Occipital lobe (tissue), 2 donors: ENCODE measurements around the gene CCDC47. TPM values are rescaled to one million over a fixed set of nuclear protein-coding genes. Genes with fewer than 3 reads are reported as not detected.
"Not testable (repeated sequence)": the region's sequence is repeated elsewhere in the genome, so short reads cannot be mapped to it uniquely, and the experiment has no call there.

Experiments
- DNase-seq: peaks from one replicate; lab custom pipeline; 2025; lab: John Stamatoyannopoulos, UW
- total RNA-seq: library from RNA; depleted of rRNA; stranded (reverse); fragments of >200 nt; gene quantifications from one replicate; pipeline ENCODE4 v1.2.3, GENCODE V29; 2014

Gene CCDC47
- total RNA-seq, 1 donor from 2014 or later, result 49.9 TPM

DNA sequence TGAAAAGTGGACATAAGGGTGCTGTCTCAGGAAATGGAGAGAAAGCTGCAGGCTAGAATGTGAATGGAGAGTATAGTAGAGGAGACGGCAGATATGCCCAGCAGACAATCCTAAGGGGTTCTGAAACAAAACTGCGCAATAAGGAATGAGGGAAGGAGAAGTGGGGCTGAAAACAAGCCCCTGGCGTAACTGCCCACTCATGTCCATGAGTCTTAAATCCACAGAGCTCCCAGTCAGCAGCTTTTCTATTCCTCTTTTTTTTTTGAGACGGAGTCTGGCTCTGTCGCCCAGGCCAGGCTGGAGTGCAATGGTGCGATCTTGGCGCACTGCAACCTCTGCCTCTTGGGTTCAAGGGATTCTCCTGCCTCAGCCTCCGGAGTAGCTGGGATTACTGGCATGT, 37.7 kb downstream of the CCDC47 start:
- no peak for DNase-seq

DNA sequence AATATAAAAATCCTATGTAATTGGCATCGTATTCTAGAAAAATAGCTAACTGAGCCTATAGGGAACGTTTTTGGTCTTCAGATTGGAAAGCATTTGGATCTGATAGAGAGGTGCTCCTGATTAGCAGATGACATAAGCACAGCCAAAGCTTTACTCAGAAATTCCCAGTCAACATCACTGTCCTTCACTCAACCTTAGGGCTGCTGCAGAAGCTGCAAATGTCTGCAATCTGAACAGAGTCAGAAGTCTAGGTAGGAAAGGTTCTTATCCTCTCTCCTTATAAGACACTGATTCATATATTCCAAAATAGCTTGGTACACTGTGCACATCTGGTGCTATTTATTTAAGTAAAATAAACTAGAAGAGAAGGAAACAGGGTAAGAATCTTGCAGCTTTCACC, 51.0 kb downstream of the CCDC47 start:
- DNase-seq, result no peak

DNA sequence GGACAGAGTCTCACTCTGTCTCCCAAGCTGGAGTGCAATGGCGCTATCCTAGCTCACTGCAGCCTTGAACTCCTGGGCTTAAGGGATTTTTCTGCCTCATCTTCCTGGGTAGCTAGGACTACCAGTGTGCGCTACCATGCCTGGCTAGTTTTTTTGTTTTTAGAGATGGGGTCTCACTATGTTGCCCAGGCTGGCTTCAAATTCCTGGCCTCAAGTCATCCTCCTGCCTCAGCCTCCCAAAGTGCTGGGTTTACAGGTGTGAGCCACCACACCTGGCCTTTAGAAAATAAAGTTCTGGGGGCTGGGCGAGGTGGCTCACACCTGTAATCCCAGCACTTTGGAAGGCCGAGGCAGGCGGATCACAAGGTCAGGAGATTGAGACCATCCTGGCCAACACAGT, 53.2 kb downstream of the CCDC47 start:
- not testable (repeated sequence) for DNase-seq

DNA sequence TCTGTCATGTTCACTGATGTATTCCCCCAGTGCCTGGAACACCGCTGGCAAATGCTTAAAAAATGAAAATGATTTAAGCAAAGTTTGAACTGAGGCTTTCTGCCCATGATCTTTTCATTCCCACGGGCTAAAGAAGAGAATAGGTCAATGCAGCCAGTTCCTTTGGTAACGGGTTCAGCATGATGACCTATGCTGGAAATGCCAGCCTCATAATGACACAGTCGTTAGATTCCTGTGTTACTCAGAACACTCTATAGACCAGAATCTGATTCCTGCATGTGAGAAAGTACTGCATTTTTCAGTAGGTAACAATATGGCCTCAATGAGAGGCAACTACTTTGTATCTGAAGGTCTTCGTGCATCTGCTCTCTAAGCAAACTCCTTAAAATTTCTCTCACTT, 54.4 kb downstream of the CCDC47 start:
- no peak for DNase-seq

DNA sequence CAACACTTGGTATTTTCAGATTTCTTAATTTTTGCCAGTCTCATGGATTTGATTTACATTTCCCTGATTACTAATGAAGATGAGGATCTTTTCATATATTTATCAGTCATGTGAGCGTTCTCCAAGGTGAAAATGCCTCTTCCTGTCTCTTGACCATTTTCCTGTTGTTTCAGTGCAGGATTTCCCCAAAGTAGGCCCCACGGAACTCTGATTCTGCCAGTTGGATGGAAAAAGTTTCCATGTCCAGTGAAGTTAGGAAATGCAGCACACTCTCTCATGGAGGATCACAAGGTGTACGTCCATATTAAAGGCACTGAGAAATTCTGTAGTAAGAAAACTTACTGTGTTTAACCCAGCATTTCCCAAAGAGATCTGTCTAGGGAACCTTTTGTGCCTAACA, 57.0 kb downstream of the CCDC47 start:
- no peak for DNase-seq

DNA sequence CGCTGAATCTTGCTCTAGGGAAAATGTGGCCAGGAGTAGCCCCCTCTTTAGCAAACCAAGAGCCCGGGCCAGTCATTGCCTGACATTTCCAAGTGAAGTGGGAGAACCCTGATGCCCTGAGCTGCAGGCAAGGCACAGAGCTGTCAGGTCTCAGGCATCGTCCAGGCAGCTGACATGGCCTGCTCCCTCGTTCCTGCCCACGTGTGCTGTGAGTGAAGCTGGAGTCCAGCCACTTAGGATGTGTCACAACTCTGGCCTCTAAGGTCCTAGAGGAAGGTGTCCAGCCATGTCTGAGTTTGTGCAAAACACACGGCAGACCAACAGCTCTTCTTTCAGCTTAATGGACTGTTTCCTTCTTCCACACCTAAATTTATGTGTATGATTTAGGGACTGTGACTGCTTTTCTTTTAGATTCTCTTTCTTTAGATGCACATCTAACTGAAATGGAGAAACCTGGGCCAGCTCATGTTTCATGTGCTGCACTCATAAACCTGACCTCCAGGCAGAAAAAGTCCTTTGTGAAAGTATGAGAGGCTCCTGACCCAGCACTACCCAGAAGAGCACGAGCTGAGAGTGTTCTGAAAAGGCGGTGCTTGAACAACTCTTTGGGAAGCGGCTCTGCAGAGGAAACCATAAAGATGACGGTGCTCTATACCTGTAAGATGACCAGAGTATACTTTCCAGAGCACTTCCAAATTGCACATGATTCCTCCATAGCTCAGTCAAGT, 58.7 kb downstream of the CCDC47 start:
- DNase-seq, result no peak

DNA sequence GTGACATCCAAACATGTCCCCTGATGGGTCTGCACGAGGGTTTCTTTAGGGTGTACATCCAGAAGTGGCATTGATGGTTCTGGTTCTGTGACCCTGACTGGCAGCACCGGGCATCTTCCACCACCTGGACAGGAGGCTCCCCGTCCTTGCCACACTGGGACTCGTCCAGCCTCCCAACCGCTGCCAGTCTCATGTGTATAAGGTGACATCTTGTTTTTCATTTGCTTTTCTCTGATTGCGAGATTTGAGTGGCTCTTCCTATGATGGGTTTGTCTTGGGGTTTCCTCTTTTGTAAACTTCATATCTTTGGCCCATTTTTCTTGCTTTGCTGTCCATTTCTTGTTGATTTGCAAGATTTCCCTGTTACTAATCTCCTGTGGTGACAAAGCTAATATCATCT, 64.3 kb downstream of the CCDC47 start:
- no peak for DNase-seq

DNA sequence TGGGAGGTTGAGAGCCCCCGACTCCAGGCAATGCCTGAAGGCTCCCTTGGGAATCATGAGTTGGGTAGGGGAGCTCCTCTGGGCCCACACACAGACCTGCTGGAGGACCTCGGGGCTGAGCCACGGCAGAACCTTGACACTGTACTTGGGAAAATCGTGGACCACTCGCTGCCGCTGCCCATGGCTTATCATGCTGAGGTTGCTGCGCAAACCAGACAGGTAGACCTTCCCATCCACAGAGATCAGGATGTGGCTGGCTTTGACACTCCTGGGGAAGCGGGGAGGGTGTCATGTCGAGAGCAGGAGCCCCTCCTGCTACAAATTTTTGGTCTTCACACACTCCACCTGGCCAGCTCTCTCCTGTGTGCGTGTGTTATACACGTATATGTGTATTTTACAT, 66.2 kb downstream of the CCDC47 start:
- DNase-seq, result no peak

DNA sequence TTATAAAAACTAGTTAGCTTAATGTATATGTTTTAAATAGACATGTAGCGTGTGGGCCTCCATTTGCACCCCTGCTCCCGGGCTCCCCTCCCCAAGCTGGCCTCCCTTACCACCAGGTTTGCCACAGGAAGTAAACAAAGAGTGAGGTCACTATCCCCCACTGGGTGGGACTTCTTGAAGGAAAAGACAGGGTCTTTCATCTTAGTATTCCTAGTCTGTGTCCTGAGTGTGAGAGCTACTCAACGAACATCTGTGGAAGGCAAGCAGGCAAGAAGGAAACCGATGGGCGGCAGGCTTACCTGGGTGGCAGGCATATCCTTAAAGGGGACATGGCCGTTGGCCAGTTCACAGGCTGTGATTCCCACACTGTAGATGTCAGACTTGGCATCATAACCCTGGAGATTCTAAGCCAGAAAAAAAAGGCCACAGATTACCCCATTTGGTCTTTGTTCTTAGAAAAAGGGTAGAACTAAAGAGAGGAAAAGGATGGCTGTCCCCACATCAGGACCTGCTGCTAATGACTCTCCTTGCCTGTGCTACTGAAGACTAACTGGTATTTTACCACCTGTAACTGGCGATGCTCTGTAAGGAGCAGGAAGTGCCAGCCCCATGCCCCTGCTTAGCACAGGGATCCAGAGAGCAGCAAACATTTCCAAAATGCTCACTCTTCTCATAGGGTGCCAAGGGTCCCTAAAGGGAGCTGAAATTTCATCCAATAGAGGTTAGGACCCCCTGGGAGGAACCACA, 66.9 kb downstream of the CCDC47 start:
- DNase-seq, result no peak

DNA sequence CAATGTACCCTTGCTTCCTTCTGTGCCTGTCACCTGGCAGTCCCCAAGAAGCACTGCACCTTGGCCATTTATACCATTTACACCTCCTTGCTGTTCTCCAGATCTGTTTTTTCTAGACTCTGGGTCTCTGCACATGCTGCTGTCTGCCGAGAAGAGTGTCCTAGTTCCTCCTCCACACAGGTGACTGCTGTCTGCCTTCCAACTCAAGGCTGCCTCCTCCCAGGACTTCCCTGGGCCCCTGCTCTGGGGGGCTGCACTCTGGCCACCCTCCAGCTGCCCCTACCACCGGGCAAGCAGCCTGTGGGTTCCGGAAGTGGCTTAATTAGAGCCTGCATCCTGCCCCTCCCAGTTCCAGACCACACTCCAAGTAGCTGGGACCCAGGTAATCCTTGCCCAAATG, 67.7 kb downstream of the CCDC47 start:
- DNase-seq, result no peak

DNA sequence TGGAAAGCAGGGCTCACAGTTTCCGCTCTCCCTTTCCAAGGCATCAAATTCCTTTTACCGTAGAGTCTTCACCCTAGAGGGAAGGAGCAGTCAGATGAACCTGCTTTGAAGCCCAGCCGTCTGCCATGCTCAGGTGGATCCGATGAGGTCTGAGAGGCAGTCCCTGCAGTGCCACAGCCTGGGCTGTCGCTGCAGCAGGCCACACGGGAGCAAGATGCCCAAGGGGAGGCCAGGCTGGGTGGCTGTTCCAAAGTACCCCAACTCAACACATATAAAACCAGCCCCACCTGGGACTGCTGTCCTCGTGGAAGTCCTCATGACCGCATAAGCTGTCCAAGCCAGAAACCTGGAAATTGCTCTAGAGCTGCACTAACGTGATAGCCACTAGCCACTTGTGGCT, 68.6 kb downstream of the CCDC47 start:
- no peak for DNase-seq

DNA sequence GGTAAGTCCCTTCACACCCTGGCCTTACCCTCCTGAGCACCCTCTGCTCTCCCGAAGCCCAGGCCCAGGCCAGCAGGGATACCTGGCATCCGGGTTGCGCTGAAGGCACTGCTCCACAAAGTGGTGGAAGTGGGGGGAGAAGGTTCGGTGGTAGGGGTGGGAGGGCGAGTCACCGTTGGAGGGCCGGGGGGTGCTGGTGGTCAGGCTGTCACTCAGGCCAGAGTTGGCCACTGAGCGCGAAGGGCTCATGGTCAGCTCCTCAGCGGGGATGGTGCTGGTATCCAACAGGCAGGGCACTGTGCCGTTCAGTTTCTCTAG, 69.2 kb downstream of the CCDC47 start:
- DNase-seq, result no peak

DNA sequence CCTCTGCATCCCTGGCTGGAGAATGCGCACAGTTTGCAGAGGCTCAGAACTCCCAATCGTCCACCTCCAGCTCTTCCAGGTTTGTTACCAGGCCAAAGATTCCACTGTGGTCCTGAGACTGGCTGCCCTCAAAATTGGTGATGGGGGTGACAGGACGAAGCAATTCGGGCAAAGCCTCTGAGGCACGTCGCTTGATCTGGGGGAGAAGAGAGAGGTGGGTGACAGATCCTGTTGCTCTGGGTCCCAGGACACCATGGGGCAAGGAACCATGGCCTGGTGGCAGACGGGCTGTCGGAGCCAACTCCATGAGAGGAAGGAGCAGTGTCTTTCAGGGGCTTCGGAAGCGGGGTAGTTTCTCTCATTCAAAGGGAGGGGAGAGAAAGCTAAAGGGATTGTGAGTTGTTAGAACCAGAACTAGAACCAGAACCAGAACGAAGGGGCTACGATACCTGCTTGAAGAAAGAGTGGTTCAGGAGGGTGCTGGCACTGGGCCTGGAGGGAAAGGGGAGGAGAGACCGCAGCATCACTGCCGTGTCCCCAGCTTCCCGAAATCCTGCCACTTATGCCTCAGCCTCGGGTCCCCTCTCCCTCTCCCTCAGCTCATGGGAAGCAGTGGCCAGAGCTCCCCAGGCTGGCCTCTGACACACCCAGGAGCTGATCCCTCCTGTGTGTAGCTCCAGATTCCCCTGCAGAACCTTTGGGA, 69.7 kb downstream of the CCDC47 start:
- no peak for DNase-seq

DNA sequence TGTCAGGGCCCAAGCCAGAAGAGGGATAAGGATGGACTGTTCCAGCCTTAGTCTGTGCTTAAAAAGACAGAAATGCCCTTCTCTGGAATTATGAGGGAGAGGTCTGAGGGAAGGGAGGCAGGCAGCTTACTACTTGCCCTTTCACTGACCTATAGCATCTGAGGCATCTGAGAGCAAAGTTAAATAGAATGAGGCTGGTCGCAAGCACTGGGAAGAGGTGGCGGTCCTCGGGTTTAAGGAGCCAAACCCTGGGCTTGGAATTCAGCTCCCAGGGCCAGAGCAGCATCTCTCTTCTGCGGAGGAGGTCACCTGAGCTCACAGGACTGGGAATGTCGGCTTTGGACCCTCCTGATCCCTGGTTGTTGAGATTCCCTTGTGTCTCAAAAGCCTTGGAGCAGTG, 70.4 kb downstream of the CCDC47 start:
- no peak for DNase-seq

DNA sequence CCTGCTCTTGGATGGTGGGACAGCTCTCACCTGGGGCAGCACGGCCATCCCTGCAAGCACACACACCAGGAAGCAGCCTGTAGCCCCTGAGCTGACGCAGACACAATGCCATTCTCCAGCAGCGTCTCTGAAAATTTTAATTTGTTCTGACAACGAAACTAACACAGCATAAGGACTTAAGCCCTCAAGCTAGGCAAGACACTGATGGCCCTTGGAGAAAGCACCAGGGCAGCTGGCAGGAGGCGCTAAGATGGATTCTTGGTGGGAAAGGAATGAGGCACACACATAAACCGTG, 70.7 kb downstream of the CCDC47 start:
- DNase-seq, result no peak

DNA sequence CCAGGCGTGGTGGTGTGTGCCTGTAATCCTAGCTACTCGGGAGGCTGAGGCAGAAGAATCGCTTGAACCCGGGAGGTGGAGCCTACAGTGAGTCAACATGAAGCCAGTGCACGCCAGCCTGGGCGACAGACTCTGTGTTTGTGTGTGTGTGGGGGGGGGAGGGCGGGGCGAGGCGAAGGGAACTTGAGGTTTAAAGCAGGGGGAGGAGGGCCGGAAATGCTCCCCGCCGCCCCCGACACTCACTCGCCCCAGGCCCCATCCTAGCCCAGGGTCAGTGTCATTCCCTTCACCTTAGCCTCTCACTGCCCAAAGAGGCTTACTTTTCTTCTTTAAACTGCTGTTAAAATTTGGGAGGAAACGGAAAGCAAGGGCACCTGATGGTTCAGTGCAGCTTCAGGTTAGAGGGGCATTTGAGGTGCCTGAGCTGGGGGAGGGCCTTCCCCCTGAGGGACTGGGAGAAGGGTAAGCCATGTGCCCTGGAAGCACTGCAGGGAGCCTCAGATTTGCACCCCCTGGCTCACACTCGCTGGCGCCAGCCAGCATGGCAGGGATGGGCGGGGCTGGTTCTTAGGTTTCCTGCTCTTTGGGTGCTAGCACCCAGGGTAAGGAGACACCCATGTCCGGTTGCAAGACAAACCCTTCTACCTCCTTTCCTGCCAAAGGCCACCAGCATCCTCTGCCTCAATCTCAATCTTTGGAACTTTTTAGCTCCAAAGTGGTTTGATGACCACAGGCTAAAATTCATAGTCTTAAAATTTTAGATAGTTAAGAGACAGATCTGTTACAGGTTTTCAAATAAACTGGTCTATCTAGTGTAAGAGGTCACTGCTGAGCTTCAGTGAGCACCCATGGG, 71.3 kb downstream of the CCDC47 start:
- DNase-seq, result no peak

DNA sequence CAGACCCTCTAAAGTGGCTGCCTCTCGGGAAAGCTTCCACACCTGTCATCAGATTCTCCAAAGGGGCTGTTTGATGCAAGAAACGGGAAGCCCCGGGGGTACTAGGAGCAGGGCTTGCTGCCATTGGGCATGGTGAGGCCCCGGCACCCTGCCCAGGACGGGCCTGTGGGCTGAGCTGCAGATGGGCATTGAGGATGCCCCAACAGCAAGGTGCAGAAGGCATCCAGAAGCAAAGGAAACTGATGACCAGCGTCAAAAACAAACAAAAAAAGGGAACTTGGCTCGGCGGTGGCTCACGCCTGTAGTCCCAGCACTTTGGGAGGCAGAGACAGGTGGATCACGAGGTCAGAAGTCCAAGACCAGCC, 72.0 kb downstream of the CCDC47 start:
- no peak for DNase-seq

DNA sequence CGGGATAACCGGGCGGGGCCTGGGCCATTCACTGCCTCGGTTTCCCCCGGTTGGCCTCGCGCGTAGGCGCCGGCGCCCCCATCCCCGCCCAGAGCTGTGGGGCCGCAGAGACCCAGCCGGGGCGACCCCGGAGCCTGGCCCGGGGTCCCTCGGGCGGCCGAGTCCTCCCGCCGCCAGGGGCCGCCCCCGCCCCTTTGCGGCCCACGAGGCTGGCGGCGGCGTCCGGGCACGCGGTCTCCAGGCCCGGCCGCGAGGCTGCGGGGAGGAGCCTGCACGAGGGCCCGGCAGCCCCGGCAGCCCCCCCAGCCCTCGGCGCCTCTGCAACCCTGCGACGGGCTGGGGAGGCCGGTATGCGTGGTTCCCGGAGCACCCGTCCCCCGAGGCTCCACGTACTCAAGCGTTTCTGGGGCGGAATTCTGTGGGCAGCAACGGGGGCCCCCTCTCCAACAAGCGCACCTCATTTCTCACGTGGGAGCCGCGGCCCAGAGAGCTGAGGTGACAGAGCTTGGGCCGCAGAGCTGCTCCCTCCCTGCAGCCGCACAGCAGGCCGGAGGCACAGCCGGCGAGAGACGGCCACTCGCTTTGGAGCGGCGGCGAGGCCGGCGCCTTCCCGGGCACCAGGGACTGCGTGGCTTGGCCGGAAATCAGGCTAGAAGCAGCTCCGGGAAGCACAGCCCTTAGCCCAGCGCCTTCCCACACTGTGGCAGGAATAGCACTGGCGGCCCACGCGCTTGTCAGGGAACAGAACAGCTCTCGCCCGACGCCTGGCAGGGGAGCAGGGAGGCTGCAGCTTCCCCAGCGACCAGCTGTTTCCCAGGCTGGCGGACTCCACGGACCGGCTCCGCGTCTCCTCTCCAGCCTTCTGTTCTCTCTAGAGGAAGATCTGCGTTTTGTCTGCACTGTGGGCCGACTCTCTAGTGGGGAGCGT, 72.6 kb downstream of the CCDC47 start:
- DNase-seq, result peak; percentile 89

DNA sequence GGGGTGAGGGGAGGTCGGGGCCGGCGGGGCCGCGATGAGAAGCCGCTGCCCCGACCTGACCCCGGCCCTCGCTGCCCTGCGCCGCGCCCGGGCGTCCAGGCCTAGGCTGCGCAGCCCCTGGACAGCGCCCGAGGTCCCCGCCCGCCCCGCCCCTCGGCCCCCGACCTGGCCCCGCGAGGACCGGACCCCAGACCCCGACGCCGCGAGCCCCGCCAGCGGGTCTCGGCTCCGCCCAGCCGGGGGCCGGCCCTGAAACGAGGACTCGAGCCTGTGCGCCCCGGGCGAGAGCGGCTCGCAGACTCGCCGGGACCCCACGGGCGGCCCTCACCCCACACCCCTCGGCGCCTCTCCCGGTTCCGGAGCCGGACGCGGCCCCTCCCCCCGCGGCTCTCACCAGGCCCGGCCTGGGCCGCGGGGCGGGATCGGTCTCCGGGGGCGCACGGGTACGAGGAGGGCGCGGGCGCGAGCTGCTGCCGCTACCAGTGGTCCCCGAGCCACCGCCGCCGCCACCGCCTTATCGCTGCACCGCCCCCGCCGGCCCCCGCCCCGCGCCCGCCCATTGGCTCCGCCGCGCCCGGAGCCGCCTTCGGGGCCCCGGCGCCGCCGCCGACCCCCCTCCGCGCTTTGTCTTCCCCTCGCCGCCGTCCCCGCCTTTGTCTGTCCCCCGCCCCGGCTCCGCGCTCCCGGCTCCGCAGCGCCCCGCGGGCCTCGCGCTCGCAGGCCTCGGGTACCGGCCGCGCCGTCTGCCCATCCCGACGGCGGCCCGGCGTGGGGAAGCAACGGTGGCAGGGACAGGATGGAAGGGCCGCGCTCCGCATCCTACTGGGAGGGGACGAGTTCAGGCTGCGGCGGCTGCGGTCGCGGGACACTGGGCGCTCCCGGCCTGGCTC, 73.5 kb downstream of the CCDC47 start, which contains the start of gene LIMD2:
Gene LIMD2, minus strand, starts transcription at position 488 of the 890 bp plus-strand sequence. CDS start 827 bp downstream, outside the sequence.
- no peak for DNase-seq
